ENCODE results near the gene RUNX2.

- TF ChIP-seq CTCF (IDR thresholded peaks at IDR 0.05) (no peak), POLR2A (IDR thresholded peaks at IDR 0.05) (no peak)
Measured at GRCh38 chr6:45417436-45417835, 89.3 kb downstream of the RUNX2 start.

Measured in testis (tissue), 2 donors.